Measurements from ENCODE around the gene P2RY6. TPM values are rescaled to one million over a fixed set of nuclear protein-coding genes. Genes with fewer than 3 reads are reported as not detected.

P2RY6 gene
- polyA plus RNA-seq, 1 donor (not counting 4 experiments of a cell fraction or from before 2014, with no cell fraction given), result 0.04 TPM

- no peaks in the 10 kb centered on the region for H3K27me3 ChIP-seq (ENCODE audit: control insufficient read depth, extremely low read depth, insufficient read depth, low read length)
- H3K4me2 ChIP-seq (ENCODE audit: control insufficient read depth, extremely low read depth, insufficient read depth, low read depth, low read length), result no peak overlapping the region
- no peaks in the 10 kb centered on the region for H4K20me1 ChIP-seq (ENCODE audit: control insufficient read depth, extremely low read depth, insufficient read depth, low read length)
- peaks cover 14% of the 10 kb centered on the region for H3K4me1 ChIP-seq (ENCODE audit: control insufficient read depth, extremely low read depth, insufficient read depth, low read length)
- H2AFZ ChIP-seq (ENCODE audit: control insufficient read depth, low read length), result no peak overlapping the region
- H3K9me1 ChIP-seq (ENCODE audit: control insufficient read depth, extremely low read depth, insufficient read depth, low read length), result no peaks in the 10 kb centered on the region
- dilution Hi-C loops (cut with MboI; ENCODE audit: extremely low pct_ligation_motif_present, low sequenced_read_pairs), result no loop called here
- H3K27ac ChIP-seq (ENCODE audit: control insufficient read depth, insufficient read depth, low read length), result no peak overlapping the region
- no peaks in the 10 kb centered on the region for H3K79me2 ChIP-seq (ENCODE audit: control insufficient read depth, insufficient read depth, low read length)
- FAIRE-seq (no peak), DNase-seq (ENCODE audit: low read depth, low spot score) (no peak)
- H3K4me3 ChIP-seq (ENCODE audit: control insufficient read depth in 2 of 3, extremely low read depth in 1 of 3, insufficient read depth in 2 of 3, low read depth in 1 of 3, low read length in 3 of 3), result no peak overlapping the region
- H3K9me3 ChIP-seq (ENCODE audit: control insufficient read depth, low read depth, low read length), result no peaks in the 10 kb centered on the region
- no peak for TF ChIP-seq CTCF (optimal IDR thresholded peaks at IDR 0.05 in 1 of 3, IDR thresholded peaks at IDR 0.05 in 1 of 3, conservative IDR thresholded peaks at IDR 0.05 in 1 of 3; ENCODE audit: extremely low read depth in 1 of 3, insufficient read depth in 2 of 3, low read length in 3 of 3)
- no peak for TF ChIP-seq EZH2 (IDR thresholded peaks at IDR 0.05; ENCODE audit: low read length)
- H3K36me3 ChIP-seq (ENCODE audit: control insufficient read depth in 2 of 2, extremely low read depth in 1 of 2, insufficient read depth in 2 of 2, low read length in 2 of 2), result no peaks in the 10 kb centered on the region
- no peak overlapping the region for H3K9ac ChIP-seq (ENCODE audit: control insufficient read depth, extremely low read depth, insufficient read depth, low read length)
Measured at GRCh38 chr11:73274722-73275380, 2.7 kb downstream of the P2RY6 start.

- no peak overlapping the region for H3K4me2 ChIP-seq (ENCODE audit: control insufficient read depth, extremely low read depth, insufficient read depth, low read depth, low read length)
- no peaks in the 10 kb centered on the region for H3K36me3 ChIP-seq (ENCODE audit: control insufficient read depth in 2 of 2, extremely low read depth in 1 of 2, insufficient read depth in 2 of 2, low read length in 2 of 2)
- no peaks in the 10 kb centered on the region for H3K9me1 ChIP-seq (ENCODE audit: control insufficient read depth, extremely low read depth, insufficient read depth, low read length)
- no peak overlapping the region for H3K4me3 ChIP-seq (ENCODE audit: control insufficient read depth in 2 of 3, extremely low read depth in 1 of 3, insufficient read depth in 2 of 3, low read depth in 1 of 3, low read length in 3 of 3)
- no peaks in the 10 kb centered on the region for H4K20me1 ChIP-seq (ENCODE audit: control insufficient read depth, extremely low read depth, insufficient read depth, low read length)
- H3K79me2 ChIP-seq (ENCODE audit: control insufficient read depth, insufficient read depth, low read length), result no peaks in the 10 kb centered on the region
- no peak for TF ChIP-seq CTCF (optimal IDR thresholded peaks at IDR 0.05 in 1 of 3, IDR thresholded peaks at IDR 0.05 in 1 of 3, conservative IDR thresholded peaks at IDR 0.05 in 1 of 3; ENCODE audit: extremely low read depth in 1 of 3, insufficient read depth in 2 of 3, low read length in 3 of 3)
- no peak for TF ChIP-seq EZH2 (IDR thresholded peaks at IDR 0.05; ENCODE audit: low read length)
- H3K4me1 ChIP-seq (ENCODE audit: control insufficient read depth, extremely low read depth, insufficient read depth, low read length), result peaks cover 8% of the 10 kb centered on the region
- no peak overlapping the region for H2AFZ ChIP-seq (ENCODE audit: control insufficient read depth, low read length)
- H3K9ac ChIP-seq (ENCODE audit: control insufficient read depth, extremely low read depth, insufficient read depth, low read length), result no peak overlapping the region
- no peak overlapping the region for H3K27ac ChIP-seq (ENCODE audit: control insufficient read depth, insufficient read depth, low read length)
- H3K9me3 ChIP-seq (ENCODE audit: control insufficient read depth, low read depth, low read length), result no peaks in the 10 kb centered on the region
- dilution Hi-C loops (cut with MboI; ENCODE audit: extremely low pct_ligation_motif_present, low sequenced_read_pairs), result no loop called here
- FAIRE-seq, result no peak
- no peaks in the 10 kb centered on the region for H3K27me3 ChIP-seq (ENCODE audit: control insufficient read depth, extremely low read depth, insufficient read depth, low read length)
- DNase-seq (ENCODE audit: low read depth, low spot score), result no peak
Measured at GRCh38 chr11:73275381-73275750, 3.2 kb downstream of the P2RY6 start.

Data from keratinocyte (primary cell).